Skin epidermis (tissue), 12 donors: ENCODE data around the gene KLHDC3.
"Not testable (repeated sequence)": the region's sequence is repeated elsewhere in the genome, so short reads cannot be mapped to it uniquely, and the experiment has no call there.

Experiments
- H3K27ac ChIP-seq, 21 experiments: fragments of 200-600 bp; sonication (generic) in 11 of 21; one replicate each; pipeline ENCODE4 v1.5.0; 2020; ENCODE audit warnings: mild to moderate bottlenecking in 3 of 21, inconsistent platforms in 2 of 21, moderate library complexity in 2 of 21
- H3K4me3 ChIP-seq, 7 experiments: fragments of 200-600 bp; sonication (generic) in 2 of 7; one replicate each; pipeline ENCODE4 v1.5.0; 2020; ENCODE audit warnings: inconsistent platforms in 2 of 7, mild to moderate bottlenecking in 2 of 7, moderate library complexity in 1 of 7

The KLHDC3 gene

DNA sequence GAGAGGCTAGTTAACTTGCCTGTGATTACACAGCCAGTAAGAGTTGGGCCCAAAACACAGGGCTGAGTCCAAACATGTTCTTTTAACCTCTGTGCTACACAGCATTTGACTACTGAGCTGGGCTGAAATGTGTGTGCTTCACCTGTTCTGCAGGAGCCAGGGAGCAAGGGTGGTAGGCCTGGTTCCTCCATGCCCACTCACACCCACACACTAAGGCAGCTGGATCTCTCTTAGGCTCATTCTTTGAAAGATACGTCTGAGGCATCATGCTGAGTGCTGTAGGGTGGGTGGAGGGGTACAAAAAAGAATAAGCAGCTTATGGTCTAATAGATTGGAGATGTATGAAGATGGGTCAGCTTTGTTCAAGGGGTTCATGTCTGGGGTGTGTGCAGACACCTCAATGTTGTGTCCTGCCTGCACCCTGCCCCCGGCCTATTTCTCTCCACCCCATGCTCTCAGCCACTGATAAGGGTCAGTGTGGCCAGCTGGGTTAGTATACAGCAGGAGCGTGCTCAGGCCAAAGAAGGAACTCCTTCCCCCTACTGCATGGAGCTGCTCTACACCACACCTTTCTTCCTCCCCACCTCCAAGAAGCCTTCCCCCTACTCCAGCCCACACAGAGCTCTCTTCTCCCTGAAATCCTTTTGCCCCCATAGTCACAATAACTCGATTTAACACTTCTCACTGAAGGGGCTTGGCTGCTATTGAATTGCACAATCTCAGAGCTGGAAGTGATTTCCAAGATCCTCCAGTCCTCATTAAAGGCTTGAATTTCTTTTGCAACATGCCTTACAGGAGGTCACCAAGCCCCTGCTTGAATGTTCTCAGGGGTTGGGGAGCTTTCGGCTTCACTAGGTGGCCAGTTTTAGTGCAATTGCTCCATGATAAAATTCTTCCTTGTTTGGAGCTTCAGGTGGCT lies 26.3 kb upstream of the KLHDC3 start:
- H3K27ac ChIP-seq = peak overlapping the region in 1 of 21 experiments; percentile 31
- H3K4me3 ChIP-seq = no peak overlapping the region

DNA sequence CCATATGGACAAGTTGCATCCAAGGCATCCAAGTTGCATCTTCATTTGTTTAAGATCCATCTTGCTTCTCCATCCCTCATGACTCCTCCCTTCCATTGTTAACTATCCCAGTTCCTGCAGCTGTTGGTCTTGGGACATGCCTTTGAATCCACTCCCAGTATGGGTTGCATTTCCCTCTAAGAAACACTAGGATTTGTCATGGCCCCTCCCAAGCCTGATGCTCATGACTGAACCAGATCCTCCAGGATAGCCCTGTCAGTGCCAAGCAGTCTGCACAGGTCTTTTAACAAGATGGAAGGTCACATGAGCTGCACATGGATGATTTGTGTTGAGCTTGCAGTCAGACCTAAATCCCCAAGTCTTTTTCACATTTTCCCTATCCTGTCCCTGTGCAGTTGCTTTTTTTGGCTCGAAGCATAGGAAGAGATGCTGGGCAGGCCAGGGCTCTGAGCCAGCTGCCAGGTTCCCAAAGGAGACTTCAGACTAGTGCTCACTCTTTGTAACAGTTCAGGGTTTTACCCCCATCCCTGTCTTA lies 25.5 kb upstream of the KLHDC3 start:
- Histone ChIP-seq H3K4me3 (no peak overlapping the region), H3K27ac (no peak overlapping the region)

DNA sequence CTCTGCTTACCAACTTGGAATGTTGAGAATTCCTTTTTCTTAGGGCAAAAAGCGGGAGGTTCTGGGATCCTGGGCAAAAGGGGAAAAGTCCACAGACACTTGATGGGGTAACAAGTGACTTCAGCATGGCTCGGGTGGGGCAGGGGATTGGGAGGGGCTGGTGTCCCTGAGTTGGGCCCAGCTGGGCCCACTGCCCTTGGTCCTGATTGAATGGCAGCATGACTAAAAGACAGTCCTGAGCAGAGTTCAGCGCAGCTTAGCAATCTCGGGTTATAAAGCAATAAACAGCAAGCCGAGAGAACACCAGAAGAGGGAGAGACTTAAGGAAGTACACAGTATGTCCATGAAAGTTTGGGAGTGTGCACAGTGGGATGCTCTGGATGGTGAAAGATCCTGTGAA lies 24.1 kb upstream of the KLHDC3 start:
- no peak overlapping the region for H3K27ac ChIP-seq
- H3K4me3 ChIP-seq = no peak overlapping the region

DNA sequence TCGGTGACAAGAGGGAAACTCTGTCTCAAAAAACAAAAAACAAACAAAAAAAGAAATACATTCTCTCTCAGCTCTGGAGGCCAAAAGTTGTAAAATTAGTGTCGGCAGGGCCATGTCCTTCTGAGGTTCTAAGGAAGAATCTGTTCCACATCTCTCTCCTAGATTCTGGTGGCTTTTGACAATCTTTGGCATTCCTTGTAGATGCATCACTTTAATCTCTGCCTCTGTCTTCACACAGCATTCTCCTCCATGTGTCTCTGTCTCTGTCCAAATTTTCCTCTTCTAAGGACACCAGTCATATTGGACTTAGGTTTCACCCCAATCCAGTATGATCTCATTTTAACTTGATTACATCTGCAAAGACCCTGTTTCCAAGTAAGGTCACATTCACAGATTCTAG lies 20.6 kb upstream of the KLHDC3 start:
- no peak overlapping the region for H3K4me3 ChIP-seq
- H3K27ac ChIP-seq = no peak overlapping the region

DNA sequence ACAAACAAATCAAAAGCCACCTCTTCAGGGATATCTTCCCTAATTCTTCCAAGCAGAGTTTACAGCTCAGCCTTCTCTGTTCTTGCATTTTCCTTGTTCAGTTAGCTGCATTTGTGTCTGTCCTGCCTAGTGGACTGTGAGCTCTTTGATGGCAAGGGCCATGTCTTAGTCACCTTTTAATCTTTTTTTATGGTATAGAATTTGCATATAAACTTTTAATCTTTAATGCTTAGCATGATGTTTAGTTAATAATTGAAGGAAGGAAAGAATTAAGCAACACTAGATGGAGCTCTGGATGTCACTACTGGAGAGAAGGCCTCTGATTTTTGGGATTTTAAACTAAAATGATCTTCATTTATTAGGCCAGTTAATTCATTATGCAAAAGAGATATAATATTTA lies 17.5 kb upstream of the KLHDC3 start:
- no peak overlapping the region for H3K4me3 ChIP-seq
- H3K27ac ChIP-seq = no peak overlapping the region

DNA sequence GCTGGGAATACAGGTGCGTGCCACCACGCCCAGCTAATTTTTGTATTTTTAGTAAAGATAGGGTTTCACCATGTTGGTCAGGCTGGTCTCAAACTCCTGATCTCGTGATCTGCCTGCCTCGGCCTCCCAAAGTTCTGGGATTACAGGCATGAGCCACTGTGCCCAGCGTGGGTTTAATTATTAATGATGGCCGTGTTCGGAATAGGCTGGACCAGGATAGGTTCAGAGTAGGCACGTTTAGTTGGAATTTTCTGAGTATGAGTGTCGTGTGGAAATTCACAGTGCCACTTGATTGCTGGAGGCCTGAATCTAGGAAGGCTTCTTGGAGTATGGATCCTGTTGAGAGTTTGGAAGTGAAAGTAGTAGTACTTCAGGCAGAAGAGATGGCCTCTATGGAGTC lies 15.8 kb upstream of the KLHDC3 start:
- not testable (repeated sequence) for H3K27ac ChIP-seq, H3K4me3 ChIP-seq

DNA sequence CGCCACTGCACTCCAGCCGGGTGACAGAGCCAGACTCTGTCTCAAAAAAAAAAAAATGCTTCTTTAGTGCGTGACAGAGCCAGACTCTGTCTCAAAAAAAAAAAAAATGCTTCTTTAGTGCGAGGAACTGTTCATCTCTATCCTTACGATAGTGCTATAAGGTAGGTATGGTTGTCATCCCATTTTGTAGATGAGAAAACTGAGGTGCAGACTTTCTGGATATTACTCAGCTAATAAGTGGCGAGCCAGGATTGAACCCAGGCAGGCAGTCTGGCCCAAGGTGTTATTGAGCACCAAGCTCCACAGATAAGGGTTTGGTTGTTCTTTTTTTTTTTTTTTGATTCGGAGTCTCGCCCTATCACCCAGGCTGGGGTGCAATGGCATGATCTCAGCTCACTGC lies 12.2 kb upstream of the KLHDC3 start:
- Histone ChIP-seq H3K27ac (no peak overlapping the region), H3K4me3 (no peak overlapping the region)

DNA sequence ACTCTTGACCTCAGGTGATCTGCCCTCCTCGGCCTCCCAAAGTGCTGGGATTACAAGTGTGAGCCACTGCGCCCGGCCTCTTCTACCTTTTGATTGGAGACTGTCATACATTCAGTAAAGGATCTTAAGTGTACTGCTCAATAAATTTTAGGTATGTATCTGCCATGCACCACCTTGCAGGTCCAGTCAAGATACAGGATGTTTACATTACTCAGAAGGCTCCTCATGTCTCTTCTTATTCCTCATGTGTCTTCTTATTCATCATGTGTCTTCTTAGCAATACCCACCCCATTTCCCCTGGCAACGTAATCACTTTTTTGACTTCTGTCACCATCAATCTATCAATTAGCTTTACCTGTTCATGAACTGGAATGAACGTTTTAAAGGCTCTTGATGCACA lies 8.2 kb upstream of the KLHDC3 start:
- Histone ChIP-seq H3K27ac (no peak overlapping the region), H3K4me3 (no peak overlapping the region)

DNA sequence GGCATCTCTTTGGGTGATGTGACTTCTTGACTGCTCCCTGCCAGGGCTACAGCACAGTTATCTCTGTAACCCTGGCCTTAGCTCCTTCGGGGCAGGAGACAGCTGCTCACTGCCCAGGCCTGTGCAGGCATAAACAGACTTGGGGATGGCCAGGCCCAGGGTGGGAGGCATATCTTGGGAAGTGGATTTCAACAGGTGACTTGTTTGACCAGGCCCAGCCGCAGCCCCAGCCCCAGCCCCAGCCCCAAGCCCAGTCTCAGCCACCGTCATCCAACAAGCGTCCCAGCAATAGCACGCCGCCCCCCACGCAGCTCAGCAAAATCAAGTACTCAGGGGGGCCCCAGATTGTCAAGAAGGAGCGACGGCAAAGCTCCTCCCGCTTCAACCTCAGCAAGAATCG lies 7.8 kb upstream of the KLHDC3 start:
- Histone ChIP-seq H3K27ac (no peak overlapping the region), H3K4me3 (no peak overlapping the region)

DNA sequence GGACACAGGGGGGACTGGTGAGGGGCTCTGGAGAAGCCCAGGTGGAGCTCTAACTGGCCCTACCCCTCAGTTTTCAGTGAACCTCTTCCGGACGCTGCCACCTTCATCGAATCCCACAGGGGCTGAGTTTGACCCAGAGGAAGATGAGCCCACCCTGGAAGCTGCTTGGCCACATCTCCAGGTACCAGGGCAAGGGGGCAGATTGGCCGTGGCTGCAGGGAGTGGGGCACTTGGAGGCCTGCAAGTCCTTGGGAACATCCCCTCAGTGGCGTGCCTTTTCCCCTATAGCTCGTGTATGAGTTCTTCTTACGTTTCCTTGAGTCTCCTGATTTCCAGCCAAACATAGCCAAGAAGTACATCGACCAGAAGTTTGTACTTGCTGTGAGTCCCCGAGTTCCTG lies 6.9 kb upstream of the KLHDC3 start:
- no peak overlapping the region for H3K27ac ChIP-seq
- H3K4me3 ChIP-seq = no peak overlapping the region

DNA sequence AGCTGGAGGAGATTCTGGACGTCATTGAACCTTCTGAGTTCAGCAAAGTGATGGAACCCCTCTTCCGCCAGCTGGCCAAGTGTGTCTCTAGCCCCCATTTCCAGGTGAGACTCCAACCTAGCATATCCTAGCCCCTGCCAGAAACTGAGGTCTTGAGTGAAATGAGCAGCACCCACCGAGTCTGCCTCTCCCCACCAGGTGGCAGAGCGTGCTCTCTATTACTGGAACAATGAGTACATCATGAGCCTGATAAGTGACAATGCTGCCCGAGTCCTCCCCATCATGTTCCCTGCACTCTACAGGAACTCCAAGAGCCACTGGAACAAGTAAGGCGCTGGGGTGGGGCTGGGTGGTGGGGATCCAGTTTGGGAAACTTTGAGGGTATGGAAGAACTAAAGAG lies 4.9 kb upstream of the KLHDC3 start:
- no peak overlapping the region for H3K27ac ChIP-seq
- H3K4me3 ChIP-seq = no peak overlapping the region

DNA sequence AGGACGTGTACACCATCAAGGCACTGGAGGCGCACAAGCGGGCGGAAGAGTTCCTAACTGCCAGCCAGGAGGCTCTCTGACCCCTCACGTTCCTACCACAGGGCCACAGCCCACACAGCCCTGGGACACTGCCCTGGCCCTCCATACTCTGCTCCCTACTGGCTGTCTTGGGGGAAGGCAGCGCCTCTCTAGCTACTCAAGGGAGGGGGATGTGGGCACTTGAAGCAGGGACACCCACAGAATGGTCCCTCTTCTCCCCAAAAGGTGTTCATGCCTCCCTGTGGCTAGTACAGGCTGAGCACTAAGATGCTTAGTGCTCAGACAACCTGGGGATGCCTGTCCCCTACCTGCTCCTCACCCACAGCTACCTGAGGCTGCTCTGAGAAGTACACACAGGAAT lies 2.8 kb upstream of the KLHDC3 start:
- Histone ChIP-seq H3K27ac (no peak overlapping the region), H3K4me3 (no peak overlapping the region)

DNA sequence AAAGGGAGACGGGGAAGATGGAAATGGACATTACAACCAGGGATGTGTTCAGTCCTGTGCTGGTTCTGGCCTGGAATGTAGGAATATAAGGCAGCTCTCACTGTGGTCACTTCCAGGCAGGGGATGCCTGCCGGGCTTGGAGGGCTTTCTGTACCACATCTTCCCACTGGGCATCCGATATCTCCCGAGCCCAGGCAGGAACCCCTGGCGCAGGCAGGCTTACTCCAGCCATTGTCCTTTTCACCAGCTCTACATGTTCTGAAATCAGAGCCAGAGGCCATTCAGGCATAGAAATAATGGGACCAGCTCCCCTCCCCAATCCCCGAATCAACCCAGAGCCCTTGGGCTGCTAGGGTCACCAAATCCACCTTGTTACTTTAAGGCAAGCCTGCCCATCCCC lies 1.7 kb upstream of the KLHDC3 start:
- Histone ChIP-seq H3K4me3 (peak overlapping the region in 3 of 7 experiments; percentile 60 to 78 (median 77)), H3K27ac (peak overlapping the region in 8 of 21 experiments; percentile 80 to 90 (median 85))

DNA sequence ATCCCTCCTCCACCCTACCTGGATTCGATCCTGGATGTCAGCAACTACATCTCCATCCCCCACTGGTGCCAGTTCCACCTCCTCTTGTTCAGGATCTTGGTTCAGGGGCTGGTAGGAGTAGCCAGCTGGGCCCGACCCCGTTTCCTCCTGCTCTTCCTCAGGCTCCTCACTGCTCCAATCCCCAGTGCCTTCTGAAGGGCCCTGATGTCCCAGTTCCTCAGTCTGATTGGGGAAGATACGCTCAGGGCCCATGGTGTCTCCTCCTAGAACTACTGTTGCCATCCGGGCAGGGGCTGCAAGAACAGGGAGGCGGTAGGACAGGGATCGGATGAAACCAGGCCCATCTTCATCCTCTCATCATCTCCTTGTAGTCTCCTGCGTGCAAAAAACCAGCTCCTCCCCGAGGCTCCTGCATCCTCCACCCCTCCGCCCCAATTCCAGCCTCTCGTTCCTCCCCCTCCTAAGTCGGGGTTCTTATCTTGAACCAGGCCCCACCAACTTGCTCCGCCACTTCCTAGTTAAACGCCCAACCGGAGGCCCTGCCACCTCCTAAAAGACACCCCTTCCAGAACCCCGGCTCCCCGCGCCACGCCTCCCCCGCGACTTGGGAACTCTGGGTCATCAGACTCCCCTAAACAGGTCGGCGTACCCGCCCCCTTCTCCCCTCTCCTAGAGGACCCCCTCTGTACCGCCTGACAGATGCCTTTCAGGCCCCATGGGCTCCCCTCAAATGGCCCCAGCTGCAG lies 779 bp upstream of the KLHDC3 start:
- Histone ChIP-seq H3K4me3 (peak overlapping the region; percentile 50 to 78 (median 73)), H3K27ac (peak overlapping the region in 20 of 21 experiments; percentile 61 to 92 (median 82))

DNA sequence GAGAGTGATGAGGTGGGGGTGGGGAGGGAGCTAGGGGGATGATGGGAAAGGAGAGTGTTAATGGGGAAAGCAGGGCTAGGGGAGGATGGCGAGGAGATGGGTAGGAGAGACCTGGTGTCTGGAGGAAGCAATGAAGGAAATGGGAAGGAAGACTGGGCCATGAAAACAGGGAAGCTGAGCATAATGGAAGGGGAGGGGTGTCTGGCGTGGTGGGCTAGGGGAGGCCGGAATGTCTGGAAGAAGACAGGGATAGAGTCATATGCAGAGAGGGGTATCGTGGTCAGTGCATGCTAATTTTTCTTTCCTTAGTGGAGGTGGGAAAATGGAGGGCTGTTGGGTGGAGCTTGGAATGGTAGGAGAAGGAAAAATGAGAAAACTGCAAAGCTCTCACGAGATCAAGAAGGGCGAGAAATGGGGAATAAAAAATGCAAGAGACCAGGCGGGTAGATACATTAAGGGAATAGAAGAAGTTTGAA lies 423 bp downstream of the KLHDC3 start:
- H3K27ac ChIP-seq = peak overlapping the region in 20 of 21 experiments; percentile 60 to 92 (median 80)

DNA sequence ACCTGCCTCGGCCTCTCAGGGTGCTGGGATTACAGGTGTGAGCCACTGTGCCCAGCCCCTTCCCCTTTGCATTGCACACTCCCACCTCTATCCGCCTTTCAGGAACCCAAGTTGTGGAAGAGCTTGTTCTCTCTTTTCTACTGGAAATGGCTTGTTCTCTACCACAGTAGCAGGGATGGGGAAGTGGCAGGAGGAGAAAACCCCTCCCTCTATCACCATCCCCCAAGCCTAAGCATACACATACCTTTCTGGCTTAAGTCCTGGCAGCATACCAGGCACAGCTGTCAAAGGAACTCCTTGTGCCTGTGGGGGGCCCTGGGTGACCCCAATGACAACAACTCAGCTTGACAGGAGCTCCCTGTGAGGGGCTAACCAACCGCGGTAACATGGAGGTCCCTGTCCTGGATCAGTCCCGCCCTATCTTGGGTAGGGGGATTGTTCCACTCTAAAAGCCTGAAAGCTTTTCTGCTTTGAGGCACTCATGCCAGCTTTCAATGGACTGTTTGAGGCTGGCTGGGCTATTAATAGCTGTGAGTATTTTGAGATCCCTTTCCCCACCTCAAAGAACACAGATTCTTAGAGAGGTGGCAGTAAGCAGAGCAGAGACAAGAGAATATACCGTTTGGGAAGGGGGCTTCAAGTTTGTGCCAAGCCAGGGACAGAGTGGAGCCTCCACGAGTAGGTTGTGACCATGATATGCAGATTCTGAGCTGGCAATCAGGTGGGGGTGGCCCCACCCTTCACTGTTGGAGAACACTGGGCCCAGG lies 2.3 kb downstream of the KLHDC3 start:
- H3K4me3 ChIP-seq = no peak overlapping the region
- H3K27ac ChIP-seq = peak overlapping the region in 10 of 21 experiments; percentile 2 to 79 (median 42)

More for the DNA sequence above, 423 bp downstream of the KLHDC3 start:
- H3K4me3 ChIP-seq = peak overlapping the region; percentile 50 to 78 (median 73)

DNA sequence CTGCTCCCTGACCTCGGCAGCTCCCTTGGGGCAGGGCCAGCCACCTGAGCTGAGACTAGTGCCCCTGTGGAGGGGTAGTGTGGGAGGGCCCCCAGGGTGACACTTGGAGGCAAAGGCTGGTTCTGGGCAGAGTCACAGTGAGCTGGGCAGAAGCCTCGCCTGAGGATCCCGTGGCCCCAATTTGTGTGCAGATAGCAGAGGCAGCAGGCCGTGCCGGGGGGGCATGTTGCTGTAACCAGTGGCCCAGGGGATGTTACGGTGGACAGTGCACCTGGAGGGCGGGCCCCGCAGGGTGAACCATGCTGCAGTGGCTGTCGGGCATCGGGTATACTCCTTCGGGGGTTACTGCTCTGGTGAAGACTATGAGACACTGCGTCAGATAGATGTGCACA lies 2.9 kb downstream of the KLHDC3 start:
- Histone ChIP-seq H3K27ac (peak overlapping the region in 9 of 21 experiments; percentile 2 to 79 (median 38)), H3K4me3 (no peak overlapping the region)

DNA sequence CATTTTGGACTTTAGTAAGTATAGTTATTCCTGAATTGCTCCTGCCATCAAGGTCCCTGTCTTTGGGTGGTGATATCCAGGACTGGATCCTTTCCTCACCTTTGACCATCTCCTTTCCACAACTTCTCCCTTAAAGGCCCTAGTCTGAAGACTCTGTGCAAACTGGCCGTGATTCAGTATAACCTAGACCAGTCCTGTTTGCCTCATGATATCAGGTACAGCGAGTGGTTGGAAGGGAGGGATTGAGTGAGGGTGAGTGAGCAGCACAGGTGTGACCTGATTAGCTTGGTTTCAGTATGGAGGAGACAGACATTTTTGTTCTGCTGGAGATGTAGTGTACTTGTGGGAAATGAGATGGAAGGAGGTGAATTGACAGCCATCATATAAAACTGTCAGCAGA lies 5.1 kb downstream of the KLHDC3 start:
- no peak overlapping the region for H3K27ac ChIP-seq

DNA sequence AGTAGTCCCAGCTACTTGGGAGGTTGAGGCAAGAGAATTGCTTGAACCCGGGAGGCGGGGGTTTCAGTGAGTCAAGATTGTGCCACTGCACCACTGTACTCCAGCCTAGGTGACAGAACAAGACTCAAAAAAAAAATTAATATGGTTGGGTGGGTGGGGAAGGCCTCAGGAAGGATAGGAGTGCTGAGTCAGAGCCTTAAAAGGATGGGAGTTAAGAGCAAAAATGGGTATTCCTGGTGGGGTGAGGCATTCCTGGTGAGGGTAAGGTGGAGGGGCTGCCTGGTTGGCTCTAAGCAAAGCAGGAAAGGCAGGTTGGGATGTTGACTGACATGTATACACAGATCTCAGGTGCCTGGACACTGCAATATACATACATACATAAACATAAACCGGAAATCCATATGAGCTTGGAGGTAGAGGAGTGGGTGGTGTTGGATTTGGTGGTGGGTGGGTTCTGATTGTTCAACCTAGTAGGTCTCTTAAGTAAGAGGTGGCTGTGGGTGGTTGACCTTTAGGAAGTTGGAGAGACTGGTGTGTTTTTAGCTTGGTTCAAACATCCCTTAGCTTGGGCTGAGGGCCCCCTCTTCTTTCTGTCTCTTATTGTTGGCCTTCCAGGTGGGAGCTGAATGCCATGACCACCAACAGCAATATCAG lies 6.1 kb downstream of the KLHDC3 start:
- H3K27ac ChIP-seq = peak overlapping the region in 7 of 21 experiments; percentile 83 to 95 (median 90)
- no peak overlapping the region for H3K4me3 ChIP-seq

More for the DNA sequence above, 5.1 kb downstream of the KLHDC3 start:
- H3K4me3 ChIP-seq = no peak overlapping the region
